Fibroblast of upper back skin (primary cell): Measurements from ENCODE around the gene ADH6.
"Not testable (repeated sequence)": the region's sequence is repeated elsewhere in the genome, so short reads cannot be mapped to it uniquely, and the experiment has no call there.

Experiments used
- DNase-seq: peaks from one replicate; pipeline ENCODE4 v3.0.0-alpha.2; 2013

The ADH6 gene

GRCh38 chr4:99219072-99219471 is at the start of gene ADH6:
Gene ADH6 (minus strand): TSS chr4:99219246. CDS start chr4:99219152, 94 bp downstream.
- DNase-seq: no peak

- DNase-seq: no peak
These were observed 45.9 kb upstream of the ADH6 start for GRCh38 chr4:99264927-99265326.

- no peak for DNase-seq
These were observed 33.7 kb upstream of the ADH6 start for GRCh38 chr4:99252746-99253145.

- peak; percentile 48 for DNase-seq
These were observed 29.7 kb upstream of the ADH6 start for GRCh38 chr4:99248714-99249113.

- DNase-seq: no peak
These were observed 16.9 kb upstream of the ADH6 start for GRCh38 chr4:99235955-99236354.

GRCh38 chr4:99234331-99235010 is 15.4 kb upstream of the ADH6 start:
- DNase-seq: peak; percentile 46

- DNase-seq: not testable (repeated sequence)
These were observed 14.4 kb upstream of the ADH6 start for GRCh38 chr4:99233397-99233796.

GRCh38 chr4:99228706-99229105 is 9.7 kb upstream of the ADH6 start:
- not testable (repeated sequence) for DNase-seq

GRCh38 chr4:99227646-99228045 is 8.6 kb upstream of the ADH6 start:
- DNase-seq: not testable (repeated sequence)

- DNase-seq: no peak
These were observed 2.9 kb upstream of the ADH6 start for GRCh38 chr4:99221980-99222379.

GRCh38 chr4:99219479-99219878 is 433 bp upstream of the ADH6 start:
- no peak for DNase-seq

- peak; percentile 18 for DNase-seq
These were observed 3.5 kb downstream of the ADH6 start for GRCh38 chr4:99215521-99215920.

- no peak for DNase-seq
These were observed 8.3 kb downstream of the ADH6 start for GRCh38 chr4:99210789-99211188.

- peak; percentile 87 for DNase-seq
These were observed 9.4 kb downstream of the ADH6 start for GRCh38 chr4:99209671-99210070.

- DNase-seq: no peak
These were observed 10.3 kb downstream of the ADH6 start for GRCh38 chr4:99208719-99209075.

GRCh38 chr4:99207911-99208718 is 10.9 kb downstream of the ADH6 start:
- DNase-seq: peak; percentile 68

GRCh38 chr4:99207069-99207743 is 11.8 kb downstream of the ADH6 start:
- DNase-seq: no peak

- peak; percentile 93 for DNase-seq
These were observed 13.7 kb downstream of the ADH6 start for GRCh38 chr4:99205153-99205979.

- no peak for DNase-seq
These were observed 16.5 kb downstream of the ADH6 start for GRCh38 chr4:99202536-99202935.

GRCh38 chr4:99202094-99202493 is 17.0 kb downstream of the ADH6 start:
- DNase-seq: no peak

GRCh38 chr4:99201690-99202089 is 17.4 kb downstream of the ADH6 start:
- peak; percentile 46 for DNase-seq

GRCh38 chr4:99200138-99200537 is 18.9 kb downstream of the ADH6 start:
- DNase-seq: no peak

GRCh38 chr4:99190336-99190735 is 28.7 kb downstream of the ADH6 start:
- no peak for DNase-seq
